CD4-positive, alpha-beta memory T cell (primary cell): ENCODE results near the gene SNAP25. TPM values are rescaled to one million over a fixed set of nuclear protein-coding genes. Genes with fewer than 3 reads are reported as not detected.

Source experiments
- CTCF ChIA-PET: fragments of 350-600 bp; sonication (Branson Sonifier 250); formaldehyde crosslinking; loops from one replicate; lab custom pipeline; 2021; ENCODE audit warnings: inconsistent platforms; ENCODE audit not compliant: partially characterized antibody; lab: Charles Lee
- POLR2A ChIA-PET: fragments of 350-600 bp; sonication (Branson Sonifier 250); formaldehyde crosslinking; loops from one replicate; lab custom pipeline; 2021; ENCODE audit not compliant: partially characterized antibody; lab: Charles Lee
- DNase-seq, 5 donors: peaks; one replicate each; pipeline versions ENCODE4 v3.0.0 to v3.0.0-alpha.2; 2020 to 2022; ENCODE audit warnings: mixed read lengths in 1 of 5
- H3K27ac ChIP-seq: one replicate; pipeline ENCODE4 v1.7.0; 2013; ENCODE audit warnings: low read depth, low read length
- H3K27me3 ChIP-seq: 2 replicates; pipeline ENCODE4 v1.7.0; 2013; ENCODE audit warnings: mild to moderate bottlenecking, low read length, moderate library complexity; ENCODE audit not compliant: insufficient read depth
- H3K36me3 ChIP-seq: 2 replicates; pipeline ENCODE4 v1.7.0; 2013; ENCODE audit warnings: mild to moderate bottlenecking, low read length, moderate library complexity; ENCODE audit not compliant: insufficient read depth
- H3K4me1 ChIP-seq: 2 replicates; pipeline ENCODE4 v1.7.0; 2013; ENCODE audit warnings: mild to moderate bottlenecking, low read length, moderate library complexity; ENCODE audit not compliant: insufficient read depth
- H3K4me3 ChIP-seq, 2 donors: one replicate each; pipeline ENCODE4 v1.7.0; 2013; ENCODE audit warnings: low read length in 2 of 2, mild to moderate bottlenecking in 1 of 2
- H3K9me3 ChIP-seq, 2 donors: one replicate each; pipeline ENCODE4 v1.7.0; 2013; ENCODE audit warnings: low read length in 2 of 2, control low read depth in 1 of 2; ENCODE audit not compliant: control insufficient read depth in 1 of 2
- H3K27ac Mint-ChIP-seq, 7 donors: one replicate each; pipeline ENCODE4 v1.8.0; 2020 to 2021; ENCODE audit warnings: mixed read lengths in 7 of 7, mild to moderate bottlenecking in 6 of 7, inconsistent platforms in 3 of 7, moderate library complexity in 3 of 7
- H3K27me3 Mint-ChIP-seq, 2 donors: one replicate each; pipeline ENCODE4 v1.8.0; 2020 to 2021; ENCODE audit warnings: mixed read lengths in 2 of 2
- H3K36me3 Mint-ChIP-seq, 2 donors: one replicate each; pipeline ENCODE4 v1.8.0; 2020 to 2021; ENCODE audit warnings: mixed read lengths in 2 of 2, inconsistent platforms in 1 of 2, mild to moderate bottlenecking in 1 of 2
- H3K4me1 Mint-ChIP-seq, 4 donors: one replicate each; pipeline ENCODE4 v1.8.0; 2020 to 2021; ENCODE audit warnings: mixed read lengths in 4 of 4, mild to moderate bottlenecking in 1 of 4
- H3K4me3 Mint-ChIP-seq, 8 donors: one replicate each; pipeline ENCODE4 v1.8.0; 2020 to 2021; ENCODE audit warnings: mixed read lengths in 8 of 8, mild to moderate bottlenecking in 7 of 8, moderate library complexity in 6 of 8, inconsistent platforms in 3 of 8
- H3K9me3 Mint-ChIP-seq, 8 donors: one replicate each; pipeline ENCODE4 v1.8.0; 2020 to 2021; ENCODE audit warnings: mixed read lengths in 8 of 8, mild to moderate bottlenecking in 5 of 8, inconsistent platforms in 3 of 8, moderate library complexity in 1 of 8
- intact Hi-C: fragments of 100-400 bp; cut with micrococcal nuclease; formaldehyde crosslinking; loops from one replicate; pipeline ENCODE4 v1.15.1; 2023
- polyA plus RNA-seq, 2 donors: library from polyadenylated mRNA; unstranded; fragments of 300-500 nt; fragmentation: Illumina TruSeq; gene quantifications; one replicate each; pipeline ENCODE4 v1.2.3, GENCODE V29; 2021
- total RNA-seq, 2 experiments: library from RNA; stranded (reverse); gene quantifications; one replicate each; pipeline ENCODE4 v1.2.3, GENCODE V29; 2021

SNAP25 gene
- total and polyA plus RNA-seq, 4 experiments from 2014 or later, result 0.14 TPM; not detected in 3

DNA sequence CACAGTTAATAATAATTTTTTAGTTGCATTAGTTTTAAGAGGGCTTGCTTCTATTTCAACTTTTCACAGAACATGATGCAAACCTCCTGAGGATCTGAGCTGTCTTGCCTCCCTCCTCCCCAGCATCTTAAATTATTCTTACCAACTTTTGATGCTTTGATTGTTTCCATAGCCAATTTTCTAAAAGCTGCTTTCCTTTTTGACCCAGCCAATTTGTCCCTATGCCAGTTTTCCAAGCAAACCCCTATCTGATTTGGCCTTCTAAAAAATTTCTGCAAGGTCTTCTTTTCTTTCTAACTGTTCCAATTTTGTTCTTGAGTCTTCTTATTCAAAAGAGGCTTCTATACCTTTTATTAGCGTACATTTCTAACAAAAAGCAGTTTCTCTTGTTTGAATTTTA, 26.5 kb upstream of the SNAP25 start:
- CTCF ChIA-PET, result no interaction called here

DNA sequence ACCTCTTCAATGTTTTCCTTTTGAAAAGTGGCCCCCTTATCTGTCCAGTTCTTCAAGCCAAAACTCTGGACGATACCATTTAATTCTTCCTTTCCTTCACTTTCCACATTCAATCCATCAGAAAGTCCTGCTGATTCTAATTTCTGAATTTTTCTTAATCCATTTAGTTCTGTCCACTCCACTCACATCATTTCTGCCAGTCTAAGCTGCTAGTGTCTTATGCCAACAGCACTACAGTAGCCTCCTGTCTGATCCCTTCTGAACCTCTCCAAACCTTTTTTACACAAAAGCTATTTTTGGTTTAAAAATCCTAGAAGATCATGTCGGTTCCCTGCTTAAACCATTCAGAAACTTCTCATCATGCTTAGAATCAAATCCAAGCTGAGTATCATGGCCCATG, 24.5 kb upstream of the SNAP25 start:
- Mint-ChIP-seq H3K27me3 (peaks cover 7% of the 10 kb centered on the region in 2 donors), H3K36me3 (no peaks in the 10 kb centered on the region), H3K4me1 (no peaks in the 10 kb centered on the region), H3K27ac (no peak overlapping the region), H3K9me3 (peaks cover 2 to 11% (median 5%) of the 10 kb centered on the region in 8 donors), H3K4me3 (no peak overlapping the region)
- H3K4me3 ChIP-seq, result no peak overlapping the region
- H3K4me1 ChIP-seq, result no peaks in the 10 kb centered on the region
- H3K9me3 ChIP-seq, result no peaks in the 10 kb centered on the region
- DNase-seq, result no peak
- H3K27ac ChIP-seq, result no peak overlapping the region
- no peaks in the 10 kb centered on the region for H3K36me3 ChIP-seq
- no peaks in the 10 kb centered on the region for H3K27me3 ChIP-seq
- CTCF ChIA-PET, result no interaction called here
- intact Hi-C loops, result no loop called here
- POLR2A ChIA-PET, result no interaction called here

More for the DNA sequence above, 26.5 kb upstream of the SNAP25 start:
- no peaks in the 10 kb centered on the region for H3K4me1 ChIP-seq
- DNase-seq, result no peak
- H3K36me3 Mint-ChIP-seq, result no peaks in the 10 kb centered on the region
- peaks cover 2 to 11% (median 7%) of the 10 kb centered on the region in 8 donors for H3K9me3 Mint-ChIP-seq
- H3K27ac Mint-ChIP-seq, result no peak overlapping the region
- no peak overlapping the region for H3K4me3 ChIP-seq
- no peaks in the 10 kb centered on the region for H3K4me1 Mint-ChIP-seq
- peaks cover 5 to 9% of the 10 kb centered on the region in 2 donors for H3K27me3 Mint-ChIP-seq
- intact Hi-C loops, result no loop called here
- no peaks in the 10 kb centered on the region for H3K36me3 ChIP-seq
- H3K27me3 ChIP-seq, result no peaks in the 10 kb centered on the region
- no peak overlapping the region for H3K27ac ChIP-seq
- POLR2A ChIA-PET, result no interaction called here
- no peak overlapping the region for H3K4me3 Mint-ChIP-seq
- H3K9me3 ChIP-seq, result no peaks in the 10 kb centered on the region

DNA sequence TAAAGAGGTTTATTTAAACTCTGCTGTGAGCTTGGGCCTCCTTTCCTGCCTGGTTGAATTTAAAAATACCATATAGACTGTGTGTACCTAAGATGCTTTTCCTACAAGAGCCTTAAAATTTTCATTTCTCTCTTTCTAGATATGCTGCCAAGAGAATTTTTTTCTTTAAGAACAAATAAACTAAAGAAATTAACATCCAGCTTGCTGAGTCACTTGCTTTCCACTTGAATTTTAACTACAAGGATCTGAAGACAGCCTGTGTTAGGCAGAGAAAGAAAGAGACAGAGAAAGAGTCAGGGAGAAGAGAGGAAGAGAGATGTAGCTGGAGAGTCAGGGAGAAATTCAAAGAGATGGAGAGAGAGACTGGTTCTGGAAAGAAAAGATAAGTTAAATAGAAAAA, 18.3 kb upstream of the SNAP25 start:
- Histone ChIP-seq H3K4me1 (no peaks in the 10 kb centered on the region), H3K27ac (no peak overlapping the region), H3K27me3 (no peaks in the 10 kb centered on the region), H3K4me3 (no peak overlapping the region), H3K9me3 (no peaks in the 10 kb centered on the region), H3K36me3 (no peaks in the 10 kb centered on the region)
- intact Hi-C loops, result no loop called here
- no peaks in the 10 kb centered on the region for H3K9me3 Mint-ChIP-seq
- H3K36me3 Mint-ChIP-seq, result no peaks in the 10 kb centered on the region
- no peak overlapping the region for H3K27ac Mint-ChIP-seq
- DNase-seq, result no peak
- no peak overlapping the region for H3K4me3 Mint-ChIP-seq
- ChIA-PET POLR2A (no interaction called here), CTCF (no interaction called here)
- peaks cover 0 to 4% of the 10 kb centered on the region in 2 donors for H3K27me3 Mint-ChIP-seq
- no peaks in the 10 kb centered on the region for H3K4me1 Mint-ChIP-seq

DNA sequence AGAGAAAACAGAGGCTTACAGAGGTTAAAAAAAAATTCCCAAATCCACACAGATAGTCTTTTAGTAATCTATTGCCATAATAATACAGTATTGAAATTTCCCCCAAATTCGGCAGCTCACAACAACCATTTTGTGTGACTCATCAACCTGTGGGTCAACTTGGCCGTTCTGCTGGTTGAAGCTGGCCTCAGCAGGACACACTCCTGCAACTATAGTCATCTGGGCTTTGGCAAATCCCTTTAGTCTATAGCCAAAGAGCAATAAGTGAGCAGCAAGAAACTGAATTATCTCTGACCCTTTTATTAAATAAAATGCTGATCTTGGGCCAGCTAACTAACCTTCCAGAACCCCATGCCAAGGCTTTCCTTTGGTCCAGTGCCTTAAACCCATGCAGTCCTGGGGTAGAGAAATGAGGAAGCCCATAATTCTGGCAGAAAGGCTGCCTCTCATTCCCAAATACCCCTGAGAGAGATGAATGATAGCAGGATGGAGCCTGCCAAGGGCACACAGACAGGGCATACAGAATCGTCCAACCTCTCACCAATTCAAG, 17.2 kb upstream of the SNAP25 start:
- Mint-ChIP-seq H3K9me3 (no peaks in the 10 kb centered on the region), H3K4me3 (no peak overlapping the region)

DNA sequence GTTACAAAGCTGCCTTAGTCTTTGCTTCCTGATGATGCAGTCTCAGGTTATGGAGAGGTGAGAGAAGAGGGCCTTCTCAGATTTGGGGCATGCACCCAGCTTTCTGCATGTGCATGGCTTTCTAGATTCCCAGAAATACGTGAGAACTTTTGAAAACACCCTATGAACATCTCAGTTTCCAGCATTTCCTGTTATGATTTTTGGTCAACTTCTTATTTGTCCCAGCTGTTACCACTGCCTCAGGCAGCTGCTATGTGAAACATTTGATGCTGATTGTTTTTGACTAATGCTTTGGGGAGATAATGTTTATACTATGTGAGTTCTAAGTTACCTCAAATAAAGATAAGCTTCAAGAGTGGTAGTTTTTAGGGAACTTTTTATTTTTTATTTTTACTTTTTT, 9.5 kb upstream of the SNAP25 start:
- intact Hi-C loops, result no loop called here
- H3K27ac Mint-ChIP-seq, result no peak overlapping the region
- H3K36me3 Mint-ChIP-seq, result no peaks in the 10 kb centered on the region
- CTCF ChIA-PET, result no interaction called here
- H3K4me1 Mint-ChIP-seq, result no peaks in the 10 kb centered on the region
- no peak for DNase-seq
- Histone ChIP-seq H3K9me3 (no peaks in the 10 kb centered on the region), H3K27ac (no peak overlapping the region), H3K27me3 (no peaks in the 10 kb centered on the region), H3K4me1 (no peaks in the 10 kb centered on the region), H3K36me3 (no peaks in the 10 kb centered on the region), H3K4me3 (no peak overlapping the region)
- POLR2A ChIA-PET, result no interaction called here
- peaks cover 4% of the 10 kb centered on the region in 2 donors for H3K27me3 Mint-ChIP-seq
- peaks cover 0 to 6% (median 3%) of the 10 kb centered on the region in 8 donors for H3K9me3 Mint-ChIP-seq
- H3K4me3 Mint-ChIP-seq, result no peak overlapping the region

More for the DNA sequence above, 17.2 kb upstream of the SNAP25 start:
- H3K36me3 ChIP-seq, result no peaks in the 10 kb centered on the region
- Mint-ChIP-seq H3K27ac (no peak overlapping the region), H3K4me1 (no peaks in the 10 kb centered on the region), H3K36me3 (no peaks in the 10 kb centered on the region), H3K27me3 (peaks cover 0 to 4% of the 10 kb centered on the region in 2 donors)
- H3K4me1 ChIP-seq, result no peaks in the 10 kb centered on the region
- no peaks in the 10 kb centered on the region for H3K27me3 ChIP-seq
- no peak for DNase-seq
- H3K4me3 ChIP-seq, result no peak overlapping the region
- CTCF ChIA-PET, result no interaction called here
- H3K9me3 ChIP-seq, result no peaks in the 10 kb centered on the region
- intact Hi-C loops, result no loop called here
- POLR2A ChIA-PET, result no interaction called here
- no peak overlapping the region for H3K27ac ChIP-seq

DNA sequence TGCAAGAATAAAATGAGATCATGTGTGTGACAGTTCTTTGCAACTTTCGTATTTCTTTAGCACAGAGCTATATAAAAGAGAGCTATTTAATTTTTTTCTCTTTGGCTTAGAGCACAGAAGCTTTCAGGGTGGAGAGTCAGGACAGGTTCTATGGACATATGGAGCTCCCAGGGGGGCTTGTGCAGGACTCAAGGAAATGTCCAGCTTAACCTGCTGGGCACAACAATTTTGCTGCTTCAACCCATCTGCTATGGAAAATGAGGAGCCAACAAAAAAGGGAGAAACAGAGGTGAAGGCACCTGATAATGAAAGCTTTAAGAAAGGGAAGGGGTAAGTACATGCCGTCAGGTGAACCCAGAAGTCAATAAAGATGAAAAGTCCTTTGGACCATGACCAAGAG, 5.1 kb upstream of the SNAP25 start:
- Histone ChIP-seq H3K9me3 (no peaks in the 10 kb centered on the region), H3K27me3 (peaks cover 8% of the 10 kb centered on the region), H3K4me1 (peaks cover 5% of the 10 kb centered on the region), H3K27ac (no peak overlapping the region), H3K36me3 (no peaks in the 10 kb centered on the region), H3K4me3 (no peak overlapping the region)
- H3K4me3 Mint-ChIP-seq, result no peak overlapping the region
- peaks cover 3 to 9% (median 7%) of the 10 kb centered on the region in 4 donors for H3K4me1 Mint-ChIP-seq
- H3K36me3 Mint-ChIP-seq, result no peaks in the 10 kb centered on the region
- ChIA-PET POLR2A (no interaction called here), CTCF (no interaction called here)
- peaks cover 0 to 13% (median 3%) of the 10 kb centered on the region in 8 donors for H3K9me3 Mint-ChIP-seq
- intact Hi-C loops, result no loop called here
- H3K27me3 Mint-ChIP-seq, result peaks cover 22 to 31% of the 10 kb centered on the region in 2 donors
- no peak for DNase-seq
- no peak overlapping the region for H3K27ac Mint-ChIP-seq

DNA sequence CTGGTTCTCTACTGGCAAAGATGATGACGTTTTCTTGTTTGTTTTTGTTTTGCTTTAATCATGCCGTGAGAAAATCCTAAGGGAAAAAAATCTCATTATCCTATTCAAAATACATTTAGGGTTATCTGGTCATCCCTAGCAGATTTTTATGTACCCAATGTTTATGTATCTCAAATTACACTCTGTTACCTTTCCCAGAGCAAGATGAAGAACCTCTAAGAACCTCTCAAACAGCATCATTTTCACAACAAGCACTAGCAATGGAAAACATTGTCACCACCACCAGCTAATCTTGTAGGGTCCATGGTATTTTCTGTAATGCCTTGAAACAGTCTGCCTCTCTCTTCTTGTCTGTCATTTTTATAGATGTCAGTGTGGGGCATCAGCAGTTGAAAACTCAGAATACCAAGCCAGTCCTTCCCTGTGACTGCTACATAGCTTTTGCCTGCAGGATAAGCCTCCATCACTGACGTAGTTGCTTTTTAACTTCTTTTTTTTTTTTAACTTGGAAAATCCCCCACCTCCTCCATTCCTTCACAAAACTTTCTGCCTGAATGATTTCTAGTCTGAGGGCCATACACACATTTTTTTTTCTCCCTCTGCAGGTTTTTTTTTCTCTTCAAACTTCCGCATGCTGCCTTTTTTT, 2.4 kb upstream of the SNAP25 start:
- Mint-ChIP-seq H3K4me1 (peaks cover 7 to 21% (median 11%) of the 10 kb centered on the region in 4 donors), H3K9me3 (peaks cover 0 to 13% (median 4%) of the 10 kb centered on the region in 8 donors), H3K36me3 (no peaks in the 10 kb centered on the region), H3K27ac (no peak overlapping the region), H3K4me3 (no peak overlapping the region), H3K27me3 (peaks cover 35 to 43% of the 10 kb centered on the region in 2 donors)
- intact Hi-C loops, result no loop called here
- CTCF ChIA-PET, result no interaction called here
- POLR2A ChIA-PET, result no interaction called here
- Histone ChIP-seq H3K4me3 (no peak overlapping the region), H3K36me3 (no peaks in the 10 kb centered on the region), H3K4me1 (peaks cover 11% of the 10 kb centered on the region), H3K27me3 (peaks cover 13% of the 10 kb centered on the region), H3K9me3 (no peaks in the 10 kb centered on the region), H3K27ac (no peak overlapping the region)
- no peak for DNase-seq
